Muscle of leg (tissue), 11 donors: ENCODE data around the gene DYNLT1. TPM values are rescaled to one million over a fixed set of nuclear protein-coding genes. Genes with fewer than 3 reads are reported as not detected.
"Not testable (repeated sequence)": the region's sequence is repeated elsewhere in the genome, so short reads cannot be mapped to it uniquely, and the experiment has no call there.

Experiments used
- DNase-seq: peaks from one replicate; pipeline ENCODE4 v3.0.0; 2013
- H3K27ac ChIP-seq: one replicate; pipeline ENCODE4 v1.5.1; 2013; ENCODE audit warnings: mild to moderate bottlenecking, low read length, control low read depth
- H3K27me3 ChIP-seq: one replicate; pipeline ENCODE4 v1.6.1; 2013; ENCODE audit warnings: low read length; ENCODE audit not compliant: control insufficient read depth, insufficient read depth
- H3K36me3 ChIP-seq: one replicate; pipeline ENCODE4 v1.6.1; 2013; ENCODE audit warnings: low read length; ENCODE audit not compliant: control insufficient read depth, insufficient read depth
- H3K4me1 ChIP-seq: one replicate; pipeline ENCODE4 v1.6.1; 2013; ENCODE audit warnings: low read length; ENCODE audit not compliant: control insufficient read depth, insufficient read depth
- H3K4me3 ChIP-seq: one replicate; pipeline ENCODE4 v1.5.1; 2013; ENCODE audit warnings: low read length, control low read depth
- H3K9me3 ChIP-seq: replicated peaks from 2 replicates; pipeline ENCODE4 v1.6.1; 2013; ENCODE audit warnings: low read depth, low read length; ENCODE audit not compliant: control insufficient read depth
- WGBS: methylation state at CpG from one replicate; pipeline ENCODE4 v1.1.5; 2013; ENCODE audit warnings: missing lambda C conversion rate; ENCODE audit not compliant: insufficient coverage; 5-methylcytosine and 5-hydroxymethylcytosine counted together
- polyA plus RNA-seq, 8 donors: library from polyadenylated mRNA; unstranded; fragments of 120-200 nt; gene quantifications; one replicate each; pipeline versions ENCODE4 v1.2.1 to v1.2.3, GENCODE V29; 2013; ENCODE audit warnings: inconsistent platforms in 1 of 8, low replicate concordance in 1 of 8; ENCODE audit not compliant: insufficient read length in 8 of 8, insufficient read depth in 1 of 8
- total RNA-seq: library from RNA; stranded (reverse); fragments of 120-200 nt; gene quantifications from one replicate; pipeline ENCODE4 v1.2.4, GENCODE V29; 2013

DYNLT1 gene
- total and polyA plus RNA-seq, 9 donors = 46.0 to 103 (median 84.2) TPM

DNA sequence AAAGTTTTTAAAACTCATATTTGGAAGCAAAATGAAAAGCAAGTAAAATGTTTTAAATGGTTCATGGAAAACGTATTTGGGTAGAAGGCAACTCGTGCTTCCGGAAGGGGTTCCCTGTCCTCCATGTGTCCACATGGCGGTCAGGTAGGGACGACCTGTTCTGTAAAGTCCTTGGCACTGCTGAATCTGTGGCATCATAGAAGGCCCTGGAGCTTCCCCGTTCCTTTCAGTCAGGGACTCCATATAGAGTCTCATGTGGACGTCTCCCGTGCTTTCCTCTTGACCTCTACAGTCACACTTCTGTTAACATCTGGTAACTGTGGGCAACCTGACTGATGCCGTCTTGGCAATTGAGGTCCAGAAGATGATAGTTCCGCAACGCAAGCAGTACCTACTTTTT lies 11.4 kb downstream of the DYNLT1 start:
- no peaks in the 10 kb centered on the region for H3K27me3 ChIP-seq
- H3K9me3 ChIP-seq = no peaks in the 10 kb centered on the region
- H3K27ac ChIP-seq = no peak overlapping the region
- WGBS = 91% methylated on average over 11 of the region's 11 CpGs
- H3K4me3 ChIP-seq = no peak overlapping the region
- H3K36me3 ChIP-seq = peaks cover 49% of the 10 kb centered on the region
- peaks cover 11% of the 10 kb centered on the region for H3K4me1 ChIP-seq
- DNase-seq = no peak

GRCh38 chr6:158632538-158633119 lies 11.9 kb downstream of the DYNLT1 start:
- not testable (repeated sequence) for H3K4me3 ChIP-seq, DNase-seq, H3K9me3 ChIP-seq, H3K27ac ChIP-seq, H3K27me3 ChIP-seq
- no CpG with 5 or more reads among the region's 3 CpGs for WGBS
- Histone ChIP-seq H3K36me3 (peaks cover 53% of the 10 kb centered on the region), H3K4me1 (peaks cover 11% of the 10 kb centered on the region)

- H3K36me3 ChIP-seq = peaks cover 53% of the 10 kb centered on the region
- peak overlapping the region; percentile 25 for H3K27ac ChIP-seq
- peaks cover 11% of the 10 kb centered on the region for H3K4me1 ChIP-seq
- DNase-seq = peak; percentile 84
- H3K9me3 ChIP-seq = no peaks in the 10 kb centered on the region
- no peak overlapping the region for H3K4me3 ChIP-seq
- H3K27me3 ChIP-seq = no peaks in the 10 kb centered on the region
- 42% methylated on average over 7 of the region's 19 CpGs for WGBS
Observed at GRCh38 chr6:158631678-158632537, 12.6 kb downstream of the DYNLT1 start.

GRCh38 chr6:158630938-158631616 lies 13.5 kb downstream of the DYNLT1 start:
- Histone ChIP-seq H3K27me3 (no peaks in the 10 kb centered on the region), H3K36me3 (peaks cover 53% of the 10 kb centered on the region), H3K9me3 (no peaks in the 10 kb centered on the region), H3K4me3 (no peak overlapping the region), H3K4me1 (peaks cover 11% of the 10 kb centered on the region), H3K27ac (peak overlapping the region; percentile 25)
- DNase-seq = no peak
- WGBS = 57% methylated on average over 15 of the region's 19 CpGs

DNA sequence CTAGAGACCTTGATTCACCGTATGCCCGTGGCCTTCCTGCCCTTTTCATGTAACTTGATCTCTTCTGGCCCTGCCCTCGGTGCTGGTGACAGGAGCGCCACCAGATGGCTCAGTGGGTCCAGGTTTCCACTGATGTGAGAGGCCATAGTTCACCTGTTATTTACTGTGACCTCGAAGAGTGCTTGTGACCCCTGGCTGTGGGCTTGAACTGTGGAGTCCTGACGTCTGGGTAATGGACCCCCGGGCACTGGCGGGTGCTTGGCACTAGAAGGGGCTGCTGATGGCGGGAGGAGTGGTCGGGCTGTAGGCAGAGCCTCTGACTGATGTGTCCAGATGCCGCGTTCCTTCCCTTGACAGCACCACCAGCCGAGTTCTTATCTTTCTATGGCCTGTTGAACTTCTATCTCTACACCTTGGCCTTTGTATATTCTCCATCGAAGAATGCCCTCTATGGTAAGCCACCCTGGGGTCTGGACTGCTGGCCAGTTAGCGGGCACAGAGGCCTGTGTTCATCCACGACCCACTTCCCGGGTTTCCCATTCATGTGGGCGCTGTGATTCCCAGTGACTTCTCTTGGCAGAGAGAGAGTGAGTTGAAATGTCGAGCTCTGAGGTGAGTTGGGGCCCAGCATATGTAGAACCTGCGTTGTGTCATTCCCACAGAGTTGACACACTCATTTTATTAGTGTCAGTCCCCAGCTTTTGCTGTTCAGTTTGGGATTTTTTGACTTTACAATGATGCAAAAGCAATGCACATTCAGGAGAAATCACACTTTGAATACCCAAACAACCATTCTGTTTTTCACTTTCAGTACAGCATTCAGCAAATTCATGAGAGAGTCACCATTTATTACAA lies 14.9 kb downstream of the DYNLT1 start:
- Histone ChIP-seq H3K4me3 (no peak overlapping the region), H3K9me3 (no peaks in the 10 kb centered on the region), H3K27me3 (no peaks in the 10 kb centered on the region), H3K27ac (no peak overlapping the region), H3K4me1 (peaks cover 11% of the 10 kb centered on the region), H3K36me3 (peaks cover 59% of the 10 kb centered on the region)
- DNase-seq = no peak
- 81% methylated on average over 20 of the region's 20 CpGs for WGBS

GRCh38 chr6:158628542-158628941 lies 16.0 kb downstream of the DYNLT1 start:
- H3K27ac ChIP-seq = no peak overlapping the region
- H3K4me1 ChIP-seq = peaks cover 11% of the 10 kb centered on the region
- no peak overlapping the region for H3K4me3 ChIP-seq
- no peaks in the 10 kb centered on the region for H3K9me3 ChIP-seq
- peaks cover 66% of the 10 kb centered on the region for H3K36me3 ChIP-seq
- no peak for DNase-seq
- H3K27me3 ChIP-seq = no peaks in the 10 kb centered on the region
- 87% methylated on average over 10 of the region's 17 CpGs for WGBS

DNA sequence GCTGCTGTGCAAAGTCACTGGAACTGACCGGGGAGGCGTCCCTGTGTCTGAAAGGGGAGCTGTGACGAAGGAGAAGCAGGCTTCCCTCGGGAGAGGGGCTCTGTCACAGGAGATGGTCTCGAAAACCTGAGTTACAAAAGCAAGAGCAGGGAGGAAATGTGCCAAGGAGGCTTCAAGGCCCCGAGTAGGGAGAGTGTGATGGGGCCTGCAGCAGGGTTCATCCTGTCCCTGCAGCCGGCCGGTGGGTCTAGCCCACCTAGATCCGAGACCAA lies 16.7 kb downstream of the DYNLT1 start:
- Histone ChIP-seq H3K27ac (no peak overlapping the region), H3K4me3 (no peak overlapping the region), H3K9me3 (no peaks in the 10 kb centered on the region), H3K36me3 (peaks cover 62% of the 10 kb centered on the region), H3K4me1 (peaks cover 11% of the 10 kb centered on the region), H3K27me3 (no peaks in the 10 kb centered on the region)
- 53% methylated on average over 9 of the region's 9 CpGs for WGBS
- no peak for DNase-seq

GRCh38 chr6:158627168-158627939 lies 17.2 kb downstream of the DYNLT1 start:
- peaks cover 65% of the 10 kb centered on the region for H3K36me3 ChIP-seq
- no peak overlapping the region for H3K4me3 ChIP-seq
- H3K4me1 ChIP-seq = peaks cover 11% of the 10 kb centered on the region
- no peak overlapping the region for H3K27ac ChIP-seq
- WGBS = 86% methylated on average over 15 of the region's 20 CpGs
- H3K27me3 ChIP-seq = no peaks in the 10 kb centered on the region
- H3K9me3 ChIP-seq = no peaks in the 10 kb centered on the region
- no peak for DNase-seq

- Histone ChIP-seq H3K4me1 (peaks cover 8% of the 10 kb centered on the region), H3K36me3 (peaks cover 63% of the 10 kb centered on the region), H3K9me3 (no peaks in the 10 kb centered on the region), H3K27me3 (no peaks in the 10 kb centered on the region), H3K27ac (no peak overlapping the region), H3K4me3 (no peak overlapping the region)
- DNase-seq = no peak
- WGBS = 78% methylated on average over 3 of the region's 6 CpGs
Observed at GRCh38 chr6:158626360-158627167, 18.0 kb downstream of the DYNLT1 start.
